A549 treated with AZD9567 at 1 μM for 4 hours (cell line): ENCODE data around the gene OR8K5. TPM values are rescaled to one million over a fixed set of nuclear protein-coding genes. Genes with fewer than 3 reads are reported as not detected.

ENCODE experiments used
- total RNA-seq: library from RNA; stranded (reverse); fragments of 200-300 nt; extraction: Qiagen RNA extraction; gene quantifications from 5 replicates; pipeline ENCODE4 v1.2.3, GENCODE V29; 2022; ENCODE audit not compliant: insufficient read depth

Gene OR8K5, protein sequence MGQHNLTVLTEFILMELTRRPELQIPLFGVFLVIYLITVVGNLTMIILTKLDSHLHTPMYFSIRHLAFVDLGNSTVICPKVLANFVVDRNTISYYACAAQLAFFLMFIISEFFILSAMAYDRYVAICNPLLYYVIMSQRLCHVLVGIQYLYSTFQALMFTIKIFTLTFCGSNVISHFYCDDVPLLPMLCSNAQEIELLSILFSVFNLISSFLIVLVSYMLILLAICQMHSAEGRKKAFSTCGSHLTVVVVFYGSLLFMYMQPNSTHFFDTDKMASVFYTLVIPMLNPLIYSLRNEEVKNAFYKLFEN
- total RNA-seq = not detected in 5 replicates

GRCh38 chr11:56160217-56160616, at the start of gene OR8K5:
Gene OR8K5, minus strand, starts transcription at chr11:56160317. Its CDS starts 0 bp downstream, at chr11:56160317.

GRCh38 chr11:56176318-56176717, 16.2 kb upstream of the OR8K5 start, which contains the start of gene OR5J2:
Gene OR5J2, plus strand, starts transcription at chr11:56176618. Its CDS starts 0 bp downstream, at chr11:56176618.

DNA sequence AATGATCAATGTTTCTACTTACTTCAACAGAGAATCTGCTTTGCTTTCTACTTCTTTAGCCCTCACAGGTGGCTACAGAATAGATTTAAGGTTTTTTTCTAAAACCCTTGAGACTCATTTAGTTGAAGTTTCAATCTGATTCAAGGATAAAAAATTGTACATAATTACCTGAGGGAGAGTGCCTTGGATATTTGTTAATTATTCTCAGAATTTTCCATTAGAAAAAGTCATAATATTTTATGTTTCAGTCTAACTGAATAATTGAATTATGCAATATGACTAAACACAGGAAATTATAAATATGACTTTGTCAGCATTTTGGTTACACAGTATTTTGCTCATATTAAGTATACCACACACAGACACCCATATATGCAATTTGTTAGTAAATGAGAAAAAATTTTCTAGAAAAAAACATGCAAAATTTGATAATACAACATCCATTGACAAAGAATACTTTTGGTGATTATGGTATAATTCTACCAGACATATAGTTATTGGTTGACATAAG, 19.9 kb downstream of the OR8K5 start, which contains the start of gene OR8J3:
Gene OR8J3 (minus strand): TSS at position 51 of the 511 bp plus-strand sequence. CDS start 2,483 bp downstream, outside the sequence.

GRCh38 chr11:56122073-56122472, 38.0 kb downstream of the OR8K5 start, which contains the start of gene OR8H3:
Gene OR8H3, plus strand, starts transcription at chr11:56122373. Its CDS starts 0 bp downstream, at chr11:56122373.

Other genes starting within 250 kb of the OR8K5 start
- not detected in 5 replicates for gene OR5W2, start 245.7 kb downstream of the OR8K5 start, total RNA-seq
- gene OR5I1, start 223.9 kb downstream of the OR8K5 start, total RNA-seq = not detected in 5 replicates
- gene OR10AG1, start 190.4 kb downstream of the OR8K5 start, total RNA-seq = not detected in 5 replicates
- not detected in 5 replicates for gene OR5F1, start 165.7 kb downstream of the OR8K5 start, total RNA-seq
- gene OR5AS1, start 132.7 kb downstream of the OR8K5 start, total RNA-seq = not detected in 5 replicates
- gene OR8I2, start 67.0 kb downstream of the OR8K5 start, total RNA-seq = not detected in 5 replicates
- gene OR8H2, start 56.6 kb downstream of the OR8K5 start, total RNA-seq = not detected in 5 replicates
- gene OR8H3, start 37.9 kb downstream of the OR8K5 start, total RNA-seq = not detected in 5 replicates
- gene OR8J3, start 20.1 kb downstream of the OR8K5 start, total RNA-seq = not detected in 5 replicates
- gene OR5J2, start 16.3 kb upstream of the OR8K5 start, total RNA-seq = not detected in 5 replicates
- not detected in 5 replicates for gene OR5T2, start 73.9 kb upstream of the OR8K5 start, total RNA-seq
- gene OR5T3, start 91.9 kb upstream of the OR8K5 start, total RNA-seq = not detected in 5 replicates
- not detected in 5 replicates for gene OR5T1, start 113.8 kb upstream of the OR8K5 start, total RNA-seq
- gene OR8H1, start 131.9 kb upstream of the OR8K5 start, total RNA-seq = not detected in 5 replicates
- gene OR8K3, start 154.8 kb upstream of the OR8K5 start, total RNA-seq = not detected in 5 replicates
- gene OR8K1, start 185.7 kb upstream of the OR8K5 start, total RNA-seq = not detected in 5 replicates
- gene OR8J1, start 194.0 kb upstream of the OR8K5 start, total RNA-seq = not detected in 5 replicates
- gene OR8U1, start 215.3 kb upstream of the OR8K5 start, total RNA-seq = not detected in 5 replicates